ENCODE measurements around the gene BMP7. TPM values are rescaled to one million over a fixed set of nuclear protein-coding genes. Genes with fewer than 3 reads are reported as not detected.
"Not testable (repeated sequence)": the region's sequence is repeated elsewhere in the genome, so short reads cannot be mapped to it uniquely, and the experiment has no call there.

The BMP7 gene
- total RNA-seq, 1 donor from 2014 or later = not detected

DNA sequence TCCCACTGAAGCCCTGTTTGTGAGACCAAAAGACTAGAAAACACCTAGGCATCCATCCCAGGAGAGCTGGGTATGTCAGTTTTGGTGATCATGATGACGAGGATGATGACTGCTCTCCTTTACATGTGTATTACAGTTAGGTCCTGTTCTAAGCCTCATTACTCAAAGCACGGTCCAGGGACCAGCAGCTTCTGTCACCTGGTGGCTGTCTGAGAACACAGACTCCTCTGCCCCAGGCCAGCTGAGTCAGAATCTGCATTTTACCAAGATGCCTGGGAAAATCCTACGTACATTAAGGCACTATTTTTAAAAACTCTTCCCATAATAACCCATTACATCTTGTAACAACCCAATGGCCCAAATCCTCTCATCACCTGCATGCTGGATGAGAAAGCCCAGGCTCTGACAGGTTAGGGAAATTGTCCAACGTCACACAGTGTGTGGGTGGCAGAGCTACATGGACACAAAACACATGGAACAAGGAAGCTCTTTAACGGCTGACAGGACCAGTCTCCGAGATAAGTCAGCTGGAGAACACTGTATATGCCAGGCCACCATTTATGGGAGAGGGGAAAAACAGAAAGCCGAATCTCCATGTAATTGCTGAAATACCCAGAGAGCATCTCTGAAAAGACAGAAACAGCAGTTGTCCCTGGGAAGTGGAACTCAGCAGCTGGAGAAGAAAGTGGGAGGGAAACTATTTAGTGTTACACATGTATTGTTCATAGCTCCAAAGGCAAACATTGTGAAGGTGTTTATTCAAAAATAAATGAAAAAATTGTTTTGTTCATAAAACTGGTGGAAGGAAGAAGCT is 65.4 kb downstream of the BMP7 start:
- Mint-ChIP-seq H3K27ac (no peak overlapping the region), H3K36me3 (ENCODE audit: low read depth) (no peaks in the 10 kb centered on the region), H3K27me3 (ENCODE audit: low read depth) (no peaks in the 10 kb centered on the region), H3K4me3 (ENCODE audit: low read depth) (no peak overlapping the region), H3K4me1 (ENCODE audit: low read depth) (no peaks in the 10 kb centered on the region), H3K9me3 (no peaks in the 10 kb centered on the region)
- DNase-seq (ENCODE audit: low spot score) = no peak
- intact Hi-C loops (cut with micrococcal nuclease) = no loop called here

- no peaks in the 10 kb centered on the region for H3K36me3 Mint-ChIP-seq (ENCODE audit: low read depth)
- no peaks in the 10 kb centered on the region for H3K27me3 Mint-ChIP-seq (ENCODE audit: low read depth)
- H3K27ac Mint-ChIP-seq = no peak overlapping the region
- H3K4me1 Mint-ChIP-seq (ENCODE audit: low read depth) = no peaks in the 10 kb centered on the region
- DNase-seq (ENCODE audit: low spot score) = no peak
- intact Hi-C loops (cut with micrococcal nuclease) = no loop called here
- H3K9me3 Mint-ChIP-seq = no peaks in the 10 kb centered on the region
- no peak overlapping the region for H3K4me3 Mint-ChIP-seq (ENCODE audit: low read depth)
Measured at GRCh38 chr20:57199656-57200405, 66.6 kb downstream of the BMP7 start.

GRCh38 chr20:57198132-57199072 is 68.0 kb downstream of the BMP7 start:
- DNase-seq (ENCODE audit: low spot score) = no peak
- Mint-ChIP-seq H3K4me1 (ENCODE audit: low read depth) (no peaks in the 10 kb centered on the region), H3K27me3 (ENCODE audit: low read depth) (no peaks in the 10 kb centered on the region), H3K27ac (no peak overlapping the region), H3K36me3 (ENCODE audit: low read depth) (no peaks in the 10 kb centered on the region), H3K9me3 (no peaks in the 10 kb centered on the region), H3K4me3 (ENCODE audit: low read depth) (no peak overlapping the region)
- intact Hi-C loops (cut with micrococcal nuclease) = no loop called here

DNA sequence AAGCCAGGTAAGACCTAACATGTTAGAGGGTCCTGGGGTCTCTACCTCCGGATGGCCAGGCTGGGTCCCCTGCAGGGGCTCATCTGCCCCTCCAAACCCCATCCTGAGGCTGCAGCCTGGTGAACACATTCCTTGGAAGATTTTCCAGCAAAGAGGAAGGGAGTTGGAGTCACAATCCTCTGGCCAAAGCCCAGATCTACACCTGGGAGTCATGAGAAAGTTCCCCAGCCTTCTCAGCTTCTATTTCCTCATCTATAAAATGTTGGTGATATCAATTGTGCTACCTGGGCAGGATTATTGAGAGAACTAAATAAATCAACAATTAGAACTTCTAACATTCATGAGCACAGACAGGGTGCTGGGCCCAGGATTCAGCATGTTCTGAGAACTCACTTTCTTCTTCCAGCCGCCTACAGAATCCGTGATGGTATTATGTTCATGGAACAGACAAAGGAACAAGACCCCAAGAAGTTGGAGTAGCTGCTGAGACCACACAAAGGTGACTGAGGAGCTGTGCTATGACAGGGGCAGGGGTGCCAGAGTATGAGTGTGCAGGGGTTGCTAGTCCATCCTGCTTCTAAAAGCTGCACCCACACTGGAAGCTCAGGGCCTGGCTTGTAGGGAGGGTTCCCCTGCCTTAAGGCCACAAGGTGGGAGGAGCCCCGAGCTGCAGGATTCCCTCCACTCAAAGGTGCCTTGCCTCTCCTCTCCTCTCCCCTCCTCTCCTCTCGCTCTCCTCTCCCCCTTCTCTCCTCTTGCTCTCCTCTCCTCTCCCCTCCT is 68.9 kb downstream of the BMP7 start:
- no peaks in the 10 kb centered on the region for H3K9me3 Mint-ChIP-seq
- H3K4me1 Mint-ChIP-seq (ENCODE audit: low read depth) = no peaks in the 10 kb centered on the region
- H3K27ac Mint-ChIP-seq = no peak overlapping the region
- intact Hi-C loops (cut with micrococcal nuclease) = no loop called here
- H3K27me3 Mint-ChIP-seq (ENCODE audit: low read depth) = no peaks in the 10 kb centered on the region
- H3K36me3 Mint-ChIP-seq (ENCODE audit: low read depth) = no peaks in the 10 kb centered on the region
- no peak for DNase-seq (ENCODE audit: low spot score)
- H3K4me3 Mint-ChIP-seq (ENCODE audit: low read depth) = no peak overlapping the region

GRCh38 chr20:57195469-57196100 is 70.9 kb downstream of the BMP7 start:
- H3K36me3 Mint-ChIP-seq (ENCODE audit: low read depth) = no peaks in the 10 kb centered on the region
- no peak overlapping the region for H3K27ac Mint-ChIP-seq

DNA sequence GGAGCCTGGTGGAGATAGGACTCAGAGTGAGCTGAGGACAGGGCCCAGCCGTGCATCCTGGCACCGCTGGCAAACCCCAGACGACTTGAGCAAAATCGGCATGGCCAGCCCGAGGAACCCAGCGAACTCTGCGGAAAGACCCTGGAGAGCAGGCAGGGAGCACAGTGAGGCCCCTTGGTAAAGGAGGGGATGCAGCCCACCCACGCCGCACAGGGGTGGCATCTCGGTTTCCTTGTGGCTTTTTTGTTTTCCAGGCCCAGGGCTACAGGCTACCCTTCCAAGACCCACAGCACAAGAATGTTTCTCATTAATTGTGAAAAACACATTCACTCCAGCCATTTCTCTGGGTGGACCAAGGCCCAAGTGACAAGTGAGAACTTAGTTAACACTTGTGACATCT is 71.4 kb downstream of the BMP7 start:
- intact Hi-C loops (cut with micrococcal nuclease) = no loop called here
- no peak overlapping the region for H3K27ac Mint-ChIP-seq
- no peak for DNase-seq (ENCODE audit: low spot score)
- no peaks in the 10 kb centered on the region for H3K4me1 Mint-ChIP-seq (ENCODE audit: low read depth)
- H3K27me3 Mint-ChIP-seq (ENCODE audit: low read depth) = no peaks in the 10 kb centered on the region
- H3K4me3 Mint-ChIP-seq (ENCODE audit: low read depth) = no peak overlapping the region
- H3K36me3 Mint-ChIP-seq (ENCODE audit: low read depth) = no peaks in the 10 kb centered on the region
- no peaks in the 10 kb centered on the region for H3K9me3 Mint-ChIP-seq

More at GRCh38 chr20:57195469-57196100, 70.9 kb downstream of the BMP7 start:
- H3K27me3 Mint-ChIP-seq (ENCODE audit: low read depth) = no peaks in the 10 kb centered on the region
- H3K4me1 Mint-ChIP-seq (ENCODE audit: low read depth) = no peaks in the 10 kb centered on the region
- no peak overlapping the region for H3K4me3 Mint-ChIP-seq (ENCODE audit: low read depth)
- no peak for DNase-seq (ENCODE audit: low spot score)
- no peaks in the 10 kb centered on the region for H3K9me3 Mint-ChIP-seq
- intact Hi-C loops (cut with micrococcal nuclease) = no loop called here

GRCh38 chr20:57194154-57194553 is 72.3 kb downstream of the BMP7 start:
- Mint-ChIP-seq H3K27me3 (ENCODE audit: low read depth) (no peaks in the 10 kb centered on the region), H3K36me3 (ENCODE audit: low read depth) (no peaks in the 10 kb centered on the region), H3K4me1 (ENCODE audit: low read depth) (no peaks in the 10 kb centered on the region), H3K4me3 (ENCODE audit: low read depth) (no peak overlapping the region), H3K9me3 (no peaks in the 10 kb centered on the region), H3K27ac (no peak overlapping the region)
- intact Hi-C loops (cut with micrococcal nuclease) = no loop called here
- DNase-seq (ENCODE audit: low spot score) = no peak

- H3K36me3 Mint-ChIP-seq (ENCODE audit: low read depth) = no peaks in the 10 kb centered on the region
- DNase-seq (ENCODE audit: low spot score) = no peak
- no peak overlapping the region for H3K27ac Mint-ChIP-seq
- H3K4me3 Mint-ChIP-seq (ENCODE audit: low read depth) = no peak overlapping the region
- H3K27me3 Mint-ChIP-seq (ENCODE audit: low read depth) = no peaks in the 10 kb centered on the region
- intact Hi-C loops (cut with micrococcal nuclease) = no loop called here
- H3K4me1 Mint-ChIP-seq (ENCODE audit: low read depth) = no peaks in the 10 kb centered on the region
- H3K9me3 Mint-ChIP-seq = no peaks in the 10 kb centered on the region
Measured at GRCh38 chr20:57193094-57193493, 73.3 kb downstream of the BMP7 start.

- H3K4me3 Mint-ChIP-seq (ENCODE audit: low read depth) = no peak overlapping the region
- no peaks in the 10 kb centered on the region for H3K27me3 Mint-ChIP-seq (ENCODE audit: low read depth)
- intact Hi-C loops (cut with micrococcal nuclease) = no loop called here
- no peaks in the 10 kb centered on the region for H3K4me1 Mint-ChIP-seq (ENCODE audit: low read depth)
- no peak for DNase-seq (ENCODE audit: low spot score)
- H3K27ac Mint-ChIP-seq = no peak overlapping the region
- no peaks in the 10 kb centered on the region for H3K36me3 Mint-ChIP-seq (ENCODE audit: low read depth)
- H3K9me3 Mint-ChIP-seq = no peaks in the 10 kb centered on the region
Measured at GRCh38 chr20:57192311-57192710, 74.1 kb downstream of the BMP7 start.

GRCh38 chr20:57191265-57191638 is 75.2 kb downstream of the BMP7 start:
- DNase-seq (ENCODE audit: low spot score); intact Hi-C loops (cut with micrococcal nuclease); H3K27ac Mint-ChIP-seq; H3K9me3 Mint-ChIP-seq; H3K4me3 Mint-ChIP-seq (ENCODE audit: low read depth); H3K36me3 Mint-ChIP-seq (ENCODE audit: low read depth); H3K4me1 Mint-ChIP-seq (ENCODE audit: low read depth); H3K27me3 Mint-ChIP-seq (ENCODE audit: low read depth): not testable (repeated sequence)

DNA sequence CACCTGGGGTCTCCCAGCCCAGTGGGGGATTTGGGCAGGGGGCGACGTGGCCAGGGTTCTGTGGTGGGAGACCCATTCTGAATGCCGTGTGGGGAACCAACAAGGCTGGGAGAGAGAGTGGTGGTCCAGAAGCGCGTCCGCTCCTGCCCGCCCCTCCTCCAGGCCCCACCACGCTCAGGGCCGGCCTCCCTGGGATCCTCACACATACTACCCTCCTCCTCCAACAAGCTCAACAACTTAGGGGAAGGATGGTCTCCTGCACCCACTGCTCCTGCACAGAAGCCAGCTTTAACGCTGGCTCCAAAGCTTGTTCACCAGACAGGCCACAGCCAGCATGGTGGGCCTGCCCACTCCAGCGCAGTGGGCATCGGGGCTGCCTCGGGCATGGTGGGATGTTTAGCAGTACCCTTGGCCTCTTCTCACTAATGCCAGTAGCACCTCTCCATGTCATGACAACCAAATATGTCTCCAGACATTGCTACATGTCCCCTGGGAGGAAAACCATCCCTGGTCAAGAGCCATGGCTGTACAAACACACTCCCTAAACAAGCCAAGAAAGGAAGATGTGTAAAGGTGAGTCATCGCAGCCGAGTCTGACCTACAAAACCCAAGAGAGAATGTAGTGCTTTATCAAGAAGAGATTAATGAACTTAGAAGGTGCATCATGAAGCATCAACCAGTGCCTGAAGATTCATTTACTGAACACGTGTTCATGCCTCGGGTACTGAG is 75.7 kb downstream of the BMP7 start:
- H3K4me1 Mint-ChIP-seq (ENCODE audit: low read depth) = no peaks in the 10 kb centered on the region
- no peaks in the 10 kb centered on the region for H3K27me3 Mint-ChIP-seq (ENCODE audit: low read depth)
- no peak overlapping the region for H3K27ac Mint-ChIP-seq
- H3K4me3 Mint-ChIP-seq (ENCODE audit: low read depth) = no peak overlapping the region
- H3K36me3 Mint-ChIP-seq (ENCODE audit: low read depth) = no peaks in the 10 kb centered on the region
- intact Hi-C loops (cut with micrococcal nuclease) = no loop called here
- H3K9me3 Mint-ChIP-seq = no peaks in the 10 kb centered on the region
- DNase-seq (ENCODE audit: low spot score) = no peak

Data from activated T-helper 2 cell treated with anti-CD3 and anti-CD28 coated beads, Interferon-gamma antibody, Interleukin-2, Interleukin-4, amounts not matched to agents 10 μg/mL and 5 μg/mL and 100 μg/mL, durations not matched to agents 14 hours and 24 hours and 36 hours (primary cell).